ENCODE measurements around the gene PLLP. TPM values are rescaled to one million over a fixed set of nuclear protein-coding genes. Genes with fewer than 3 reads are reported as not detected.

The PLLP gene
- total RNA-seq, 1 donor from 2014 or later: 0.86 TPM

DNA sequence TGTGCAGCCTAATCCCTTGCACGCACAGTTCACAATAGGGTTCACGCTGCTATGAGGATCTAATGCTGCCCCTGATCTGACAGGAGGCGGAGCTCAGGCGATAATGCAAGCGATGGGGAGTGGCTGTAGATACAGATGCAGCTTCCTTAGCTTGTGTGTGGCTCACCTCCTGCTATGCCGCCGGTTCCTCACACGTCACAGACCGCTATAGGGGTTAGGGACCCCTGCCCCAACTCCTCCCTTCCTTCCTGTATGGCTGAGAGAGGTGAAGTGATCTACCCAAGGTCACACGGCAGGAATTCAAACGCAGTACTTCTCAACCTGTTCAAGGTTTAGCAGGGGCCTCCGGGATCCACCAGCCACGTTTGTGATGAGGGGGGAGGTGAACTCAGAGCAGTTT, 13.4 kb upstream of the PLLP start:
- H3K79me2 ChIP-seq (ENCODE audit: low read depth): no peaks in the 10 kb centered on the region
- TF ChIP-seq EZH2 (IDR thresholded peaks at IDR 0.05) (no peak), EZH2phosphoT487 (IDR thresholded peaks at IDR 0.05) (no peak)
- TF ChIP-seq, protein P1, sequence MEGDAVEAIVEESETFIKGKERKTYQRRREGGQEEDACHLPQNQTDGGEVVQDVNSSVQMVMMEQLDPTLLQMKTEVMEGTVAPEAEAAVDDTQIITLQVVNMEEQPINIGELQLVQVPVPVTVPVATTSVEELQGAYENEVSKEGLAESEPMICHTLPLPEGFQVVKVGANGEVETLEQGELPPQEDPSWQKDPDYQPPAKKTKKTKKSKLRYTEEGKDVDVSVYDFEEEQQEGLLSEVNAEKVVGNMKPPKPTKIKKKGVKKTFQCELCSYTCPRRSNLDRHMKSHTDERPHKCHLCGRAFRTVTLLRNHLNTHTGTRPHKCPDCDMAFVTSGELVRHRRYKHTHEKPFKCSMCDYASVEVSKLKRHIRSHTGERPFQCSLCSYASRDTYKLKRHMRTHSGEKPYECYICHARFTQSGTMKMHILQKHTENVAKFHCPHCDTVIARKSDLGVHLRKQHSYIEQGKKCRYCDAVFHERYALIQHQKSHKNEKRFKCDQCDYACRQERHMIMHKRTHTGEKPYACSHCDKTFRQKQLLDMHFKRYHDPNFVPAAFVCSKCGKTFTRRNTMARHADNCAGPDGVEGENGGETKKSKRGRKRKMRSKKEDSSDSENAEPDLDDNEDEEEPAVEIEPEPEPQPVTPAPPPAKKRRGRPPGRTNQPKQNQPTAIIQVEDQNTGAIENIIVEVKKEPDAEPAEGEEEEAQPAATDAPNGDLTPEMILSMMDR (IDR thresholded peaks at IDR 0.05): no peak
- Mint-ChIP-seq H3K4me3 (peak overlapping the region; percentile 73), H3K4me1 (peaks cover 4% of the 10 kb centered on the region), H3K36me3 (no peaks in the 10 kb centered on the region), H3K27me3 (ENCODE audit: insufficient read depth, low read depth) (peaks cover 9% of the 10 kb centered on the region), H3K9me3 (peaks cover 4% of the 10 kb centered on the region), H3K27ac (no peak overlapping the region)
- peaks cover 5% of the 10 kb centered on the region for H3K4me1 ChIP-seq
- no peaks in the 10 kb centered on the region for H4K20me1 ChIP-seq (ENCODE audit: low read depth)
- no peak overlapping the region for H3K4me2 ChIP-seq
- H3K9me3 ChIP-seq (ENCODE audit: low read depth): no peaks in the 10 kb centered on the region
- no peak overlapping the region for H3K4me3 ChIP-seq
- H3K27me3 ChIP-seq: peaks cover 7% of the 10 kb centered on the region
- no peaks in the 10 kb centered on the region for H3K36me3 ChIP-seq
- no peak overlapping the region for H3K9ac ChIP-seq
- no peak overlapping the region for H3K27ac ChIP-seq
- peaks cover 19% of the 10 kb centered on the region for H3F3A ChIP-seq (ENCODE audit: low read depth)
- H2AFZ ChIP-seq (replicated peaks): no peak overlapping the region
- DNase-seq (ENCODE audit: low spot score): peak; percentile 20

DNA sequence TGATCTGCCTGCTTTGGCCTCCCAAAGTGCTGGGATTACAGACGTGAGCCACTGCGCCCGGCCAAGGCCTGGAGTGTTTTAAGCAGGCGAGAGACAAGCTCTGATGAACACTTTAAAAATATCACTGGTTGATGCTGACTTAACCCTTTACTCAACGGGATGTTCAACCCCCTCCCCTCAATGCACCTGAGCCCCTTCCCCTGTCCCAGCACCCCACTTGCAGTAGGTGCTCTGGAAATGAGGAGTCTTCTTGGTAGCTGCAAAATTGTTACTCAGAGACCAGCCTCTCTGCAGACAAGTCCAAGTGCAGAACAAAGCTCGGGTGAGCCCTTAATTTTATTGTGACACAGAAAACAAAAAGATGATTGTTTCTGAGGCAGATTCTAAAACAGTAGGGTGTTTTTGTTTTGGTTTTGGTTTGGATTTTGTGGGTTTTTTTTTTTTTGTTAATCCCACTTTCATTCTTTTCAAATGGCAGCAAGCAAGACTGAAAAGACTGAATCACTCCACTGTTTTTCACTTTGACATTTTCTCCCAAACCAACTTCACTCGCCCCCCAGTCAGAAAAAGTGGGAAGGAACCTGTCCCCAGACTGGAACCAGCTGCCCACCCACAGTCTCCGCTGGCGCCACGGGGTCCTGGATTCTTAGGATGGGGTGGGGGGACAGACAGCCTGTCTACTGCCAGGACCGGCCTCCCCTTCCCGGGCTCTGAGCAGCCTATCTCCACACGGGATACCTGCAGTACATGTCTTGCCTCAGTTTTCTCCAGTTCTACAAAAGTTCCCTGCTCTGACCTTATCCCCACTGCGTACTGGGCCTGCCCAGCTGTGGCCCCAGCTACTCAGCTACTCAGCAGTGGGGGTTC, 5.2 kb upstream of the PLLP start:
- no peak overlapping the region for H3K27ac ChIP-seq

DNA sequence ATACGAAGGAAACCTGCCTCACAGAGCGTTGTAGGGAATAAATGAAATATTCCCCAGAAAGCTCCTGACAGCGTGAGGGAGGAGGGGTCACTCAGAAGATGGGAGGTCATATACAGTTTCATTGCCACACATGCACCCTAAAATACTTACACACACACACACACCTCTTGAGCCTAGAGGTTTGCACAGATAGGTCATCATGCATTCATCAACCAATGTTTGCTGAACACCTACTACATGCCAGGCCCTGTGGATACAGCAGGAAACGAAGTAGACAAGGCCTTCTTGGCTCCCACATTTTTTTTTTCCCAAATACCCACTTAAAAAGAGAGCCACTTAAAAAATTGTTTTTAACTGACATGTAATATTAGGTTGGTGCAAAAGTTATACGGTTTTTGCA, 907 bp upstream of the PLLP start:
- no peaks in the 10 kb centered on the region for H3K9me3 Mint-ChIP-seq
- H3K36me3 Mint-ChIP-seq: no peaks in the 10 kb centered on the region

More for the DNA sequence above, 5.2 kb upstream of the PLLP start:
- Mint-ChIP-seq H3K4me3 (no peak overlapping the region), H3K27ac (peak overlapping the region; percentile 58), H3K36me3 (no peaks in the 10 kb centered on the region), H3K4me1 (peaks cover 9% of the 10 kb centered on the region), H3K9me3 (no peaks in the 10 kb centered on the region), H3K27me3 (ENCODE audit: insufficient read depth, low read depth) (peaks cover 10% of the 10 kb centered on the region)
- no peaks in the 10 kb centered on the region for H3K9me3 ChIP-seq (ENCODE audit: low read depth)
- no peaks in the 10 kb centered on the region for H3K79me2 ChIP-seq (ENCODE audit: low read depth)
- peaks cover 17% of the 10 kb centered on the region for H3K27me3 ChIP-seq
- H3K4me2 ChIP-seq: no peak overlapping the region
- H3K4me1 ChIP-seq: peaks cover 6% of the 10 kb centered on the region
- no peak overlapping the region for H2AFZ ChIP-seq (replicated peaks)
- no peaks in the 10 kb centered on the region for H3K36me3 ChIP-seq
- peaks cover 4% of the 10 kb centered on the region for H3F3A ChIP-seq (ENCODE audit: low read depth)
- no peak overlapping the region for H3K9ac ChIP-seq
- no peak for DNase-seq (ENCODE audit: low spot score)
- TF ChIP-seq, protein P1 (IDR thresholded peaks at IDR 0.05): no peak
- TF ChIP-seq EZH2 (IDR thresholded peaks at IDR 0.05) (no peak), EZH2phosphoT487 (IDR thresholded peaks at IDR 0.05) (no peak)
- H3K4me3 ChIP-seq: no peak overlapping the region
- H4K20me1 ChIP-seq (ENCODE audit: low read depth): no peaks in the 10 kb centered on the region

More for the DNA sequence above, 907 bp upstream of the PLLP start:
- H3K4me1 ChIP-seq: peaks cover 6% of the 10 kb centered on the region
- peak overlapping the region; percentile 81 for H3K4me2 ChIP-seq
- no peaks in the 10 kb centered on the region for H3K79me2 ChIP-seq (ENCODE audit: low read depth)
- no peak for DNase-seq (ENCODE audit: low spot score)
- H4K20me1 ChIP-seq (ENCODE audit: low read depth): no peaks in the 10 kb centered on the region
- no peak overlapping the region for H3K9ac ChIP-seq
- Mint-ChIP-seq H3K4me1 (peaks cover 9% of the 10 kb centered on the region), H3K4me3 (peak overlapping the region; percentile 79), H3K27ac (no peak overlapping the region), H3K27me3 (ENCODE audit: insufficient read depth, low read depth) (peaks cover 34% of the 10 kb centered on the region)
- TF ChIP-seq, protein P1 (IDR thresholded peaks at IDR 0.05): no peak
- TF ChIP-seq EZH2phosphoT487 (IDR thresholded peaks at IDR 0.05) (no peak), EZH2 (IDR thresholded peaks at IDR 0.05) (no peak)
- H3K4me3 ChIP-seq: peak overlapping the region; percentile 72
- H3K9me3 ChIP-seq (ENCODE audit: low read depth): no peaks in the 10 kb centered on the region
- H3K36me3 ChIP-seq: no peaks in the 10 kb centered on the region
- H3F3A ChIP-seq (ENCODE audit: low read depth): peaks cover 4% of the 10 kb centered on the region
- no peak overlapping the region for H2AFZ ChIP-seq (replicated peaks)
- H3K27ac ChIP-seq: no peak overlapping the region
- H3K27me3 ChIP-seq: peaks cover 48% of the 10 kb centered on the region
